B cell (primary cell): ENCODE results near the gene RAB3IL1. TPM values are rescaled to one million over a fixed set of nuclear protein-coding genes. Genes with fewer than 3 reads are reported as not detected.

Experiments
- ATAC-seq: fragments of 200-7000 bp; cut with Tn5 transposase; one replicate; pipeline ENCODE4 v1.10.0; 2021; ENCODE audit warnings: low read depth, mild to moderate bottlenecking, moderate number of reproducible peaks, moderate library complexity
- CTCF ChIA-PET: fragments of 350-600 bp; sonication (Branson Sonifier 250); formaldehyde crosslinking; loops from one replicate; lab custom pipeline; 2021; ENCODE audit warnings: antibody characterized with exemption, inconsistent platforms; lab: Charles Lee
- POLR2A ChIA-PET: fragments of 350-600 bp; sonication (Branson Sonifier 250); formaldehyde crosslinking; loops from one replicate; lab custom pipeline; 2021; ENCODE audit warnings: antibody characterized with exemption; lab: Charles Lee
- DNase-seq: peaks from one replicate; pipeline ENCODE4 v3.0.0; 2013
- H2AFZ ChIP-seq: 2 replicates; pipeline ENCODE4 v1.6.1; 2012; ENCODE audit warnings: mild to moderate bottlenecking, low read depth, low read length; ENCODE audit not compliant: insufficient read depth, poor library complexity, severe bottlenecking
- H3K27ac ChIP-seq, 2 donors: 1 replicate in 1 of 2; 2 replicates in 1 of 2; pipeline ENCODE4 v1.5.1; 2012 to 2013; ENCODE audit warnings: low read length in 2 of 2, mild to moderate bottlenecking in 2 of 2, moderate library complexity in 1 of 2
- H3K27me3 ChIP-seq, 4 experiments: fragments of 200-600 bp in 1 of 4; sonication (generic) in 1 of 4; replicated peaks in 1 of 4; 1 replicate in 2 of 4; 2 replicates in 2 of 4; pipeline versions ENCODE4 v1.6.1 to v1.7.0; 2013 to 2016; ENCODE audit warnings: low read length in 3 of 4, mild to moderate bottlenecking in 2 of 4, mixed read lengths in 1 of 4, moderate library complexity in 1 of 4; ENCODE audit not compliant: insufficient read depth in 4 of 4, control insufficient read depth in 3 of 4; ENCODE audit errors: control extremely low read depth in 1 of 4
- H3K36me3 ChIP-seq, 2 experiments: replicated peaks in 1 of 2; 1 replicate in 1 of 2; 2 replicates in 1 of 2; pipeline versions ENCODE4 v1.6.1 to v1.7.1; 2013; ENCODE audit warnings: low read length in 1 of 2; ENCODE audit not compliant: insufficient read depth in 2 of 2, control insufficient read depth in 1 of 2; ENCODE audit errors: control extremely low read depth in 1 of 2, extremely low read depth in 1 of 2
- H3K4me1 ChIP-seq, 2 donors: fragments of 200-600 bp in 1 of 2; sonication (generic) in 1 of 2; 1 replicate in 1 of 2; 2 replicates in 1 of 2; pipeline versions ENCODE4 v1.5.1 to v1.6.1; 2013 to 2017; ENCODE audit warnings: low read length in 2 of 2; ENCODE audit not compliant: control insufficient read depth in 2 of 2, insufficient read depth in 2 of 2
- H3K4me2 ChIP-seq: replicated peaks from 2 replicates; pipeline ENCODE3; 2012; ENCODE audit warnings: mild to moderate bottlenecking, low read depth, low read length; ENCODE audit not compliant: poor library complexity, severe bottlenecking
- H3K4me3 ChIP-seq, 5 experiments: fragments of 200-600 bp in 1 of 5; sonication (generic) in 1 of 5; 1 replicate in 3 of 5; 2 replicates in 2 of 5; pipeline versions ENCODE4 v1.5.1 to v1.7.0; 2011 to 2016; ENCODE audit warnings: low read length in 4 of 5, mild to moderate bottlenecking in 4 of 5, low read depth in 2 of 5, control low read depth in 1 of 5, moderate library complexity in 1 of 5; ENCODE audit not compliant: insufficient read depth in 1 of 5; ENCODE audit errors: control extremely low read depth in 1 of 5, extremely low read depth in 1 of 5
- H3K79me2 ChIP-seq: fragments of 200-600 bp; sonication (generic); one replicate; pipeline ENCODE4 v1.6.0; 2016; ENCODE audit warnings: low read length; ENCODE audit not compliant: control insufficient read depth, insufficient read depth
- H3K9ac ChIP-seq: fragments of 200-600 bp; sonication (generic); 2 replicates; pipeline ENCODE4 v1.6.1; 2017; ENCODE audit warnings: mild to moderate bottlenecking, low read length, moderate library complexity
- H3K9me3 ChIP-seq, 3 donors: one replicate each; pipeline versions ENCODE4 v1.6.1 to v1.7.1; 2013; ENCODE audit warnings: low read length in 2 of 3; ENCODE audit not compliant: control insufficient read depth in 2 of 3, insufficient read depth in 1 of 3; ENCODE audit errors: control extremely low read depth in 1 of 3
- H4K20me1 ChIP-seq: 2 replicates; pipeline ENCODE4 v1.6.0; 2012; ENCODE audit warnings: mild to moderate bottlenecking, low read length; ENCODE audit not compliant: insufficient read depth, control insufficient read depth, poor library complexity, severe bottlenecking
- H3K27ac Mint-ChIP-seq: one replicate; pipeline ENCODE4 v1.8.0; 2021; ENCODE audit warnings: mixed read lengths
- H3K27me3 Mint-ChIP-seq: one replicate; pipeline ENCODE4 v1.8.0; 2021; ENCODE audit warnings: mixed read lengths
- H3K4me1 Mint-ChIP-seq: one replicate; pipeline ENCODE4 v1.8.0; 2021; ENCODE audit warnings: mixed read lengths
- H3K4me3 Mint-ChIP-seq: one replicate; pipeline ENCODE4 v1.8.0; 2021; ENCODE audit warnings: mixed read lengths
- H3K9me3 Mint-ChIP-seq: one replicate; pipeline ENCODE4 v1.8.0; 2022; ENCODE audit warnings: mixed read lengths; ENCODE audit not compliant: insufficient read depth
- CTCF ChIP-seq: fragments of 200-600 bp; IDR thresholded peaks from one replicate; pipeline ENCODE4 v1.8.0; 2022; ENCODE audit warnings: antibody characterized with exemption, mild to moderate bottlenecking
- EZH2 ChIP-seq: IDR thresholded peaks from 2 replicates; pipeline ENCODE4 v1.6.1; 2012; ENCODE audit warnings: borderline replicate concordance, low read depth, mild to moderate bottlenecking, moderate library complexity, low read length; ENCODE audit not compliant: insufficient read depth, poor library complexity, severe bottlenecking
- WGBS: methylation state at CpG from one replicate; pipeline ENCODE4 v1.1.5; 2013; ENCODE audit warnings: missing lambda C conversion rate; ENCODE audit not compliant: insufficient coverage; 5-methylcytosine and 5-hydroxymethylcytosine counted together
- intact Hi-C: fragments of 100-400 bp; cut with micrococcal nuclease; formaldehyde crosslinking; loops from one replicate; pipeline ENCODE4 v1.10.0; 2022
- polyA plus RNA-seq: library from polyadenylated mRNA; depleted of rRNA; stranded (reverse); fragments of >200 nt; gene quantifications from 2 replicates; pipeline ENCODE4 v1.2.3, GENCODE V29; 2012
- total RNA-seq, 2 donors: library from RNA; stranded (reverse); fragments of 120-200 nt in 1 of 2; gene quantifications; 1 replicate in 1 of 2; 2 replicates in 1 of 2; pipeline versions ENCODE4 v1.2.3 to v1.2.4, GENCODE V29; 2013 to 2022

Gene RAB3IL1
- total and polyA plus RNA-seq, 2 donors (not counting 1 experiment from before 2014, with no cell fraction given): 0.27 TPM; not detected in 1

- WGBS: 88% methylated on average over 5 of the region's 6 CpGs
- H3K27ac ChIP-seq: no peak overlapping the region
- intact Hi-C loops: no loop called here
- H3K9me3 ChIP-seq: peaks cover 0 to 7% (median 0%) of the 10 kb centered on the region in 3 donors
- no peaks in the 10 kb centered on the region for H3K36me3 ChIP-seq
- Mint-ChIP-seq H3K27me3 (peaks cover 56% of the 10 kb centered on the region), H3K27ac (no peak overlapping the region), H3K4me3 (no peak overlapping the region), H3K9me3 (no peaks in the 10 kb centered on the region), H3K4me1 (peaks cover 17% of the 10 kb centered on the region)
- no peak overlapping the region for H3K4me2 ChIP-seq
- ChIA-PET POLR2A (no interaction called here), CTCF (interaction anchor here (0.9 to 1.5 kb wide), 2 partner anchors 20 to 163 kb away, joined by 3 to 5 read pairs; no protein-coding TSS in a partner anchor)
- peaks cover 8 to 11% of the 10 kb centered on the region in 2 donors for H3K4me1 ChIP-seq
- no peak for ATAC-seq
- H4K20me1 ChIP-seq: no peaks in the 10 kb centered on the region
- H3K27me3 ChIP-seq: peaks cover 0 to 51% (median 20%) of the 10 kb centered on the region in 4 experiments
- no peak overlapping the region for H3K4me3 ChIP-seq
- H3K79me2 ChIP-seq: no peaks in the 10 kb centered on the region
- TF ChIP-seq EZH2 (no peak), CTCF (no peak)
- H2AFZ ChIP-seq: no peak overlapping the region
- no peak for DNase-seq
- no peak overlapping the region for H3K9ac ChIP-seq
Observed at GRCh38 chr11:61918938-61919704, 1.8 kb upstream of the RAB3IL1 start.
